Neural progenitor cell (in vitro differentiated cells): ENCODE results near the gene ADAMTS3. TPM values are rescaled to one million over a fixed set of nuclear protein-coding genes. Genes with fewer than 3 reads are reported as not detected.

Experiments
- DNase-seq: peaks from one replicate; pipeline ENCODE4 v3.0.0-alpha.2; 2016; ENCODE audit warnings: low spot score
- H2AFZ ChIP-seq: fragments of 200-600 bp; sonication (generic); replicated peaks from 2 replicates; pipeline ENCODE4 v1.6.1; 2016; ENCODE audit warnings: antibody characterized with exemption
- H3F3A ChIP-seq: fragments of 200-600 bp; sonication (generic); 2 replicates; pipeline ENCODE4 v1.6.1; 2016; ENCODE audit warnings: antibody characterized with exemption, low read depth
- H3K27ac ChIP-seq: fragments of 200-600 bp; sonication (generic); 2 replicates; pipeline ENCODE4 v1.5.1; 2016; ENCODE audit warnings: mild to moderate bottlenecking
- H3K27me3 ChIP-seq: fragments of 200-600 bp; sonication (generic); 2 replicates; pipeline ENCODE4 v1.6.1; 2016; ENCODE audit warnings: mild to moderate bottlenecking, moderate library complexity
- H3K36me3 ChIP-seq: fragments of 200-600 bp; sonication (generic); 2 replicates; pipeline ENCODE4 v1.5.1; 2016
- H3K4me1 ChIP-seq: fragments of 200-600 bp; sonication (generic); 2 replicates; pipeline ENCODE4 v1.6.1; 2016; ENCODE audit warnings: mixed run types
- H3K4me2 ChIP-seq: fragments of 200-600 bp; sonication (generic); 2 replicates; pipeline ENCODE4 v1.6.1; 2016
- H3K4me3 ChIP-seq: fragments of 200-600 bp; sonication (generic); 2 replicates; pipeline ENCODE4 v1.5.1; 2016
- H3K79me2 ChIP-seq: fragments of 200-600 bp; sonication (generic); 2 replicates; pipeline ENCODE4 v1.6.1; 2016; ENCODE audit warnings: low read depth
- H3K9ac ChIP-seq: fragments of 200-600 bp; sonication (generic); 2 replicates; pipeline ENCODE4 v1.6.1; 2016
- H3K9me3 ChIP-seq: fragments of 200-600 bp; sonication (generic); 2 replicates; pipeline ENCODE4 v1.5.1; 2016; ENCODE audit warnings: low read depth
- H4K20me1 ChIP-seq: fragments of 200-600 bp; sonication (generic); 2 replicates; pipeline ENCODE4 v1.6.1; 2016; ENCODE audit warnings: low read depth
- H3K27ac Mint-ChIP-seq: 3 replicates; pipeline ENCODE4 v1.8.0; 2021; ENCODE audit warnings: mixed read lengths
- H3K27me3 Mint-ChIP-seq: 2 replicates; pipeline ENCODE4 v1.8.0; 2022; ENCODE audit warnings: low read depth, mild to moderate bottlenecking, inconsistent platforms, moderate library complexity, mixed read lengths; ENCODE audit not compliant: insufficient read depth
- H3K36me3 Mint-ChIP-seq: 3 replicates; pipeline ENCODE4 v1.8.0; 2021; ENCODE audit warnings: mixed read lengths
- H3K4me1 Mint-ChIP-seq: 3 replicates; pipeline ENCODE4 v1.8.0; 2021; ENCODE audit warnings: mixed read lengths
- H3K4me3 Mint-ChIP-seq: 3 replicates; pipeline ENCODE4 v1.8.0; 2021; ENCODE audit warnings: mild to moderate bottlenecking, moderate library complexity, mixed read lengths
- H3K9me3 Mint-ChIP-seq: 3 replicates; pipeline ENCODE4 v1.8.0; 2020; ENCODE audit warnings: mixed read lengths
- CTCF ChIP-seq: fragments of 200-600 bp; sonication (generic); IDR thresholded peaks from 2 replicates; pipeline ENCODE4 v1.5.1; 2017; ENCODE audit warnings: antibody characterized with exemption, mild to moderate bottlenecking
- EZH2 ChIP-seq: fragments of 200-600 bp; sonication (generic); IDR thresholded peaks from 2 replicates; pipeline ENCODE4 v1.6.1; 2017; ENCODE audit warnings: antibody characterized with exemption, mild to moderate bottlenecking, moderate library complexity
- EZH2phosphoT487 ChIP-seq: fragments of 200-600 bp; sonication (generic); IDR thresholded peaks from 2 replicates; pipeline ENCODE4 v1.6.1; 2017; ENCODE audit warnings: antibody characterized with exemption
- total RNA-seq: library from RNA; depleted of rRNA; stranded (reverse); fragments of >200 nt; gene quantifications from 2 replicates; pipeline ENCODE4 v1.2.3, GENCODE V29; 2015; ENCODE audit warnings: low replicate concordance

Gene ADAMTS3
- total RNA-seq, 1 donor from 2014 or later: 2.1 TPM

- Histone ChIP-seq H3K27me3 (no peaks in the 10 kb centered on the region), H3K36me3 (no peaks in the 10 kb centered on the region), H3K9me3 (no peaks in the 10 kb centered on the region), H3K27ac (no peak overlapping the region), H3K9ac (no peak overlapping the region), H2AFZ (no peak overlapping the region), H3F3A (no peaks in the 10 kb centered on the region), H3K4me2 (no peak overlapping the region), H3K4me1 (no peaks in the 10 kb centered on the region), H3K4me3 (no peak overlapping the region), H3K79me2 (no peaks in the 10 kb centered on the region), H4K20me1 (no peaks in the 10 kb centered on the region)
- H3K4me1 Mint-ChIP-seq: no peaks in the 10 kb centered on the region
- peaks cover 11% of the 10 kb centered on the region for H3K36me3 Mint-ChIP-seq
- TF ChIP-seq EZH2phosphoT487 (no peak), CTCF (no peak), EZH2 (no peak)
- DNase-seq: no peak
- H3K27me3 Mint-ChIP-seq: no peaks in the 10 kb centered on the region
- H3K4me3 Mint-ChIP-seq: no peak overlapping the region
- peaks cover 26% of the 10 kb centered on the region for H3K9me3 Mint-ChIP-seq
- no peak overlapping the region for H3K27ac Mint-ChIP-seq
These were observed 31.0 kb downstream of the ADAMTS3 start for GRCh38 chr4:72538006-72538405.

- no peaks in the 10 kb centered on the region for H3K36me3 ChIP-seq
These were observed 32.6 kb downstream of the ADAMTS3 start for GRCh38 chr4:72536443-72536842.

GRCh38 chr4:72531768-72532290 lies 37.2 kb downstream of the ADAMTS3 start:
- Histone ChIP-seq H3K9ac (no peak overlapping the region), H3K4me3 (no peak overlapping the region), H3K9me3 (no peaks in the 10 kb centered on the region), H3K27me3 (no peaks in the 10 kb centered on the region), H3K27ac (no peak overlapping the region), H3K4me2 (no peak overlapping the region), H3F3A (peaks cover 5% of the 10 kb centered on the region), H3K4me1 (no peaks in the 10 kb centered on the region), H2AFZ (no peak overlapping the region), H3K79me2 (no peaks in the 10 kb centered on the region), H4K20me1 (no peaks in the 10 kb centered on the region), H3K36me3 (no peaks in the 10 kb centered on the region)
- no peak for TF ChIP-seq EZH2
- no peak for TF ChIP-seq CTCF
- no peak for TF ChIP-seq EZH2phosphoT487
- Mint-ChIP-seq H3K27me3 (no peaks in the 10 kb centered on the region), H3K36me3 (no peaks in the 10 kb centered on the region), H3K9me3 (no peaks in the 10 kb centered on the region), H3K27ac (no peak overlapping the region), H3K4me3 (no peak overlapping the region), H3K4me1 (no peaks in the 10 kb centered on the region)
- no peak for DNase-seq

More at GRCh38 chr4:72536443-72536842, 32.6 kb downstream of the ADAMTS3 start:
- H2AFZ ChIP-seq: no peak overlapping the region
- H3K4me3 Mint-ChIP-seq: no peak overlapping the region
- no peaks in the 10 kb centered on the region for H3K27me3 ChIP-seq
- H4K20me1 ChIP-seq: no peaks in the 10 kb centered on the region
- H3K9me3 ChIP-seq: no peaks in the 10 kb centered on the region
- H3K4me1 ChIP-seq: no peaks in the 10 kb centered on the region
- no peak for TF ChIP-seq CTCF
- no peak for TF ChIP-seq EZH2phosphoT487
- no peak for TF ChIP-seq EZH2
- H3K79me2 ChIP-seq: no peaks in the 10 kb centered on the region
- no peaks in the 10 kb centered on the region for H3K27me3 Mint-ChIP-seq
- no peak overlapping the region for H3K27ac ChIP-seq
- H3K36me3 Mint-ChIP-seq: peaks cover 10% of the 10 kb centered on the region
- no peak overlapping the region for H3K4me2 ChIP-seq
- no peak overlapping the region for H3K9ac ChIP-seq
- no peak overlapping the region for H3K27ac Mint-ChIP-seq
- H3K4me1 Mint-ChIP-seq: no peaks in the 10 kb centered on the region
- no peak for DNase-seq
- H3K9me3 Mint-ChIP-seq: peaks cover 24% of the 10 kb centered on the region
- H3K4me3 ChIP-seq: no peak overlapping the region
- H3F3A ChIP-seq: no peaks in the 10 kb centered on the region
